Measurements from ENCODE around the gene JCAD. TPM values are rescaled to one million over a fixed set of nuclear protein-coding genes. Genes with fewer than 3 reads are reported as not detected.

The JCAD gene
- total RNA-seq, 1 experiment from 2014 or later, result 20.9 TPM

DNA sequence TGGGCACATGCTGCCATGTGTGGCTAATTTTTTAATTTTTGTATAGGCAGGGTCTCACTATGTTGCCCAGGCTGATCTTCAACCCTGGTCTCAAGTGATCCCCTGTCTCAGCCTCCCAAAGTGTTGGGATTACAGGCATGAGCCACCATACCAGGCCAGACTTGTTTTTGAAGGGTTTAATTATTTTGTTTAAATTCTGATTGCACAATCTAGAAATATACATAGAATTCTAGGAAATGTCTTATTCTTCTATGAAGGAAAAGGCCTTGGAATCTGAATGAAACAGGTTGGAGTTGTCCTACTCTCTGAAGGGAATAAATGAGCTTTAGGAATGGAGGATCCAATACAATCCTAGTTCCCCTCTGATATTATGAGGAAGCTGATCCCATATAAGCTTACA is 15.5 kb upstream of the JCAD start:
- in situ Hi-C loops (cut with HindIII; ENCODE audit: low pct_unique_long_range_greater_than_20kb, low sequenced_read_pairs), result no loop called here
- no peak for DNase-seq (ENCODE audit: low read depth)

DNA sequence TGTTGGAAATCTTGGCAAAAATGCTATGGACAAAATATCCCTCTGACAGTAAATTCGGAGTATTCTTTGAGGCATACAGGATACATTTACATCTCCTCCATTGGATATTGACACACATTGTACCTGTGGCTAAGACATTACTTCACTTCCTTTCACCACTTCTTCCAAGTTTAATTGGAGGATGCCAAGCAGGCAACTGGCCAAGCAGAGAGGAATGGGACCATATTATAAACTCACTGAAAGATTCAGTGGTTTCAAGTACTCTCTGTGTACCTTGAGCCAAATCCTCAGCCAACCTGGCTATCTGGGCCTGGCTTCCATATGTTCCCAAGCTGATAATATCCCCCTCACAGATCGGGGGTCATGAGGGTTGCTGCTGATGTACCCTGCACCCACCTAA is 14.7 kb upstream of the JCAD start:
- DNase-seq (ENCODE audit: low read depth), result no peak
- in situ Hi-C loops (cut with HindIII; ENCODE audit: low pct_unique_long_range_greater_than_20kb, low sequenced_read_pairs), result no loop called here

DNA sequence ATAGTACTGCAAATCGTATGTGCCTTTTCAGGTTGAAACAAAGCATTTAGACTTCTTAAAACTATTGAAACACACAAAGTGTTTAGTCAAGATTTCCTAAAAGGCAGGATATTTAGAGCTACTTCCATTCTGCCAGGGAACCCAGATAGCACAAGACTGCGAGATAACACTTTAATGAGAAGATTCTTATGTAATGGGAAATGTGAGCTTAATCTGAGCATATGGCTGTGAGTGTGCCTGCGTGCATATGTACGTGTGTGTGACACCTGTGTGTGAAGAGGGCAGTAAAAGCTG is 14.3 kb upstream of the JCAD start:
- DNase-seq (ENCODE audit: low read depth), result no peak
- in situ Hi-C loops (cut with HindIII; ENCODE audit: low pct_unique_long_range_greater_than_20kb, low sequenced_read_pairs), result no loop called here

DNA sequence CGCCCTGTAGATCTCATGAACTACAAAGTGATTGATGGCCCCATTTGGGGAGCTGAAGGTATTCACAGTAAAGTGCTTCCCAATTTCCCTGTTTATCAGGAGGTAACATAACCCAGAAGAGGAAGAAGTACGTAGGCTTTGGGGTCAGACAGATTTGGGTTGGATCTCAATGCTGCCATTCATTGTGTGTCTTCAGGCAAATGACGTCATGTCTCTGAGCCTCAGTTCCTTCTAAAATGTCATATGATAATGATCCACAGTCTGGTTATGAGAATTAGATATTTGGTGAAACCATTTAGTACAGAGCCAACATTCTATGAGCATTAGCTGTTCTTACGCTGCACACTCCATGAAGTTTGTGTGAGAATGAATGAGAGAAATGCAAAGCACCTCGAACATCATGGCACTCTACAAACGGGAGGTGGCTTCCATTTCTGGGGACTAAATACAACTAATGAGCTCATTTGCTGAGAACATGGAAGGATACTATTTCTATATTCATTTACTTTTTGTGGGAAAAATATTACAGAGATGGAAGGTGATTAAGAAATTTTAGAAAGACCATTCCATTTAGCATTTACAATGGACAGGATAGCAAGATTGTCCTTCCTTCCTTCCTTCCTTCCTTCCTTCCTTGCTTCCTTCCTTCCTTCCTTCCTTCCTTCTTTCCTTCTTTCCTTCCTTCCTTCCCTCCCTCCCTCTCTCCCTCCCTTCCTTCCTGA is 13.8 kb upstream of the JCAD start:
- in situ Hi-C loops (cut with HindIII; ENCODE audit: low pct_unique_long_range_greater_than_20kb, low sequenced_read_pairs), result no loop called here
- no peak for DNase-seq (ENCODE audit: low read depth)

DNA sequence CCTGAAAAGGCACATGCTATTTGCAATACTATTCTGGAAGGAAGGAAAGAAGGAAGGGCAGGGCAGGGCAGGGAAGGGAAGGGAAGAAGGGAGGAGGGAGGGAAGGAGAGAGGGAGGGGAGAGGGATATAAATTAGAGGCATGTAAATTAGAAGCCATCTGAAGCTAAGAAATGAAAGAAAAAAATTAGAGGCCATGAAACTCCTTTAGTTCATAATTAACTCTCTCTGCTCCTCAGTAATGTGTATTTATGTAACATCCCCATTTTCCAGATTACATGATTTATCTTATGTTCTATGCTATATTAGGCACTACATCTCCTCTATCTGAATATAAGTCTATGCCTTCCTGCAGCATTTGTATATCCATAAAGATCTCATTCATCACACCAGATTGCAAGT is 12.7 kb upstream of the JCAD start:
- DNase-seq (ENCODE audit: low read depth), result no peak
- in situ Hi-C loops (cut with HindIII; ENCODE audit: low pct_unique_long_range_greater_than_20kb, low sequenced_read_pairs), result no loop called here

DNA sequence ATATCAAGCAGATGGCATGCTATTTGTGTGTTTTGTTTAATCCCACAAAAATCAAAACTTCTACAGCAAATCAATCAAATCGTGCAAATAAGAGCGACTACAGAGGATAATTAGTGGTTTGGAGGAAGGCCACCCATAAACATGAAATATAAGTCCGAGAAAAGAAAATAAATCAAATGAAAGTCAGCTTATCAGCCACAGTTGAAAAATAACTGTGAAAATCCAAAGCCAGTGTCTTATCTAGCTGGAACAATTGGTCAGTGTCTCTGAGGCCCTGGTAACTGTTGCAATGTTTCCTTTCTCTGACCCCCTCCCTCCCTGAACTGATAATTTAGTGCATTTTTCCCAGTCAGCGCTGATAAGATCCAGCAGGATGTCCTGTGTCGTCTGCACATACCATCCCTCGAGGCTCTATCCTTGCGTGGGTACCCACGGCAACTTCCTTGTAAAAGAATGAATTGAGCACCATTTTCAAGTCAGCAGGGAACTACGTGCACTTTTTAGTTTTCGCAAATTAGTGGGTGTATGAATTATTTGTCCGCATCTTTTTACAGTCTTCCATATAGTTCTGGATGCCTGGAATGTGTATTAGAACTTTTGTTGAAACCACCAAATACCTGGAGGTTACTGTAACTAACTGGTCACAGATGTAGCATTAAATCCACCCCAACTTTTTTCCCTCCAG is 10.8 kb upstream of the JCAD start:
- in situ Hi-C loops (cut with HindIII; ENCODE audit: low pct_unique_long_range_greater_than_20kb, low sequenced_read_pairs), result no loop called here
- no peak for DNase-seq (ENCODE audit: low read depth)

DNA sequence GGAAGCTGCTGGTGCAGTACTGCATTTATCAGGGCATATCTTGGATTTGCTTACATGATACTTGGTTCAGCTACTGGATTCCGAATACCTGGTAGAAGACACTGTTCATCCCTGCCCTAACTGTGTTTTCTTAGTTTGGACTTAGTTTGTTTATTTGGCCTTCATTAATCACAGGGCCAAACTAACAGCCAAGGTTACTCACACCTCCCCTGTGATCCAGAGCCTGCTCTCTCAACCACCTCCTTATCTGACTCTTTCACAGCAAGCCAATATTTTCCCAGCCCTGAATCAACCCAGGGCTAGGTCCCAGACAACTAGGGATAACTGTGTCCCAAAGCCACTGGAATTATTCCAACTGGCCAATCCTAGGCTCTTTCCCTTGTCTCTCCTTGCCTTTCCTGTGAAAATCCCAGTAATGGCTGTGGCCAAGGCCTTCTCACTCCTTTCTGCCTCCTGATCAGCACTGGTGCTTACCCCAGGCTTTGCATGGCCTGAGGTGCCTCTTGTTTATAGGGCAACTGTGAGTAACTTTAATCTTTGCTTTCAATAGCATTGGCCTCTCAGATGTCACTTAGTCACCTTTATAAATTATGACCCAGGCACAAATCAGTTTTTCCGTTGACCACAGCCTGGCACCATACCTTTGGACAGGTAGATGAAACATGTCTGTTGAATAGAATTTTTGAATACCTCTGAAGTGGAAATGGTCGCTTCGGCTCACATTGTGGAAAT is 9.3 kb upstream of the JCAD start:
- in situ Hi-C loops (cut with HindIII; ENCODE audit: low pct_unique_long_range_greater_than_20kb, low sequenced_read_pairs), result no loop called here
- peak; percentile 84 for DNase-seq (ENCODE audit: low read depth)

DNA sequence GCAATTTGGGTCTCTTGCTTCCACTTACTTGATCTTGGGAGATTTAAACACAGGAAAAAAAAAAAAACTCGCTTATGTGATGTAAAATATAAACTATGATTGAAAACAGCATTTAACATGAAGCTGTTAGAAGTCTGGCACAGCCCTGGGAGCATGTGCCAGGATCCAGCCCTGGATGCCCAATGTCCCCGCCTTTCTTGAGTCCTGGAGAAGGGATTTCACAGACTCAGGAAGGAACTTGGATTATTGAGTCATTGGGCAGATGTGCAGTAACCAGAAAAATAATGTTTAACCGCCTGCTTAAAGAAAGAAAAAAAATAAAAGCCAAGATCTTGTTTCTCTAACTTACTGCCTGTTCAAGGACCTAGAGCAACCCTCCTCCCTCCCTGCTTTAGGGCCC is 3.7 kb upstream of the JCAD start:
- in situ Hi-C loops (cut with HindIII; ENCODE audit: low pct_unique_long_range_greater_than_20kb, low sequenced_read_pairs), result no loop called here
- DNase-seq (ENCODE audit: low read depth), result peak; percentile 92

DNA sequence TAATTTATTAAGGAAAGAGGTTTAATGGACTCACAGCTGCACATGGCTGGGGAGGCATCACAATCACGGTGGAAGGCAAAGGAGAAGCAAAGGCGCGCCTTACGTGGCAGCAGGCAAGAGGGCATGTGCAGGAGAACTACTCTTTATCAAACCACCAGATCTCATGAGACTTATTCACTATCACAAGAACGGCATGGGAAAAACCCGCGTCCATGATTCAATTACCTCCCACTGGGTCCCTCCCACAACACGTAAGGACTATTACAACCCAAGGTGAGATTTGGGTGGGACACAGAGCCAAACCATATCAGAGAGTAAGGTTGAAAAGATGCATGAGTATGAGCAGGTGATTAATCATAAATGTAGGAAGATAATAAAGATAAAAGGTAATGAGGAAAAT is 3.2 kb upstream of the JCAD start:
- DNase-seq (ENCODE audit: low read depth), result peak; percentile 88
- in situ Hi-C loops (cut with HindIII; ENCODE audit: low pct_unique_long_range_greater_than_20kb, low sequenced_read_pairs), result no loop called here

DNA sequence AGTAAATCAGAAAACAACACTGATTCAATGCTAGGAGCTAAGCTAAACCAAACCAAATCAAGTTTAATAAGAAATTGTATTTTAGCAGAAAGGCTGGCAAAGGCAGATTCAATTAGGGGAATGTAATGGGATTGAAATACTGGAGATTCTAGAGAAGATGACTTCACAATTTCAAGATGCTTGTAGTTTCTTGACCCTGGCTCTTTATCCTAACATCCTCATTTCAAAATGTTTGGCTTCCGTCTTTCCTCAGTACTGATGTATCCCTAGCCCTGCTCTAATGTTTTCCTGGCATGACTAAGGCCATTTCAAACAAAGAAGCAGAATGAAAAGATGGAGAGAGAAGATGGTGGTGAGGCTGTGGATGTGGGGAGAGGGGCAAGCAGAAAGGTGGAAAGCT is 2.7 kb upstream of the JCAD start:
- no peak for DNase-seq (ENCODE audit: low read depth)
- in situ Hi-C loops (cut with HindIII; ENCODE audit: low pct_unique_long_range_greater_than_20kb, low sequenced_read_pairs), result no loop called here

DNA sequence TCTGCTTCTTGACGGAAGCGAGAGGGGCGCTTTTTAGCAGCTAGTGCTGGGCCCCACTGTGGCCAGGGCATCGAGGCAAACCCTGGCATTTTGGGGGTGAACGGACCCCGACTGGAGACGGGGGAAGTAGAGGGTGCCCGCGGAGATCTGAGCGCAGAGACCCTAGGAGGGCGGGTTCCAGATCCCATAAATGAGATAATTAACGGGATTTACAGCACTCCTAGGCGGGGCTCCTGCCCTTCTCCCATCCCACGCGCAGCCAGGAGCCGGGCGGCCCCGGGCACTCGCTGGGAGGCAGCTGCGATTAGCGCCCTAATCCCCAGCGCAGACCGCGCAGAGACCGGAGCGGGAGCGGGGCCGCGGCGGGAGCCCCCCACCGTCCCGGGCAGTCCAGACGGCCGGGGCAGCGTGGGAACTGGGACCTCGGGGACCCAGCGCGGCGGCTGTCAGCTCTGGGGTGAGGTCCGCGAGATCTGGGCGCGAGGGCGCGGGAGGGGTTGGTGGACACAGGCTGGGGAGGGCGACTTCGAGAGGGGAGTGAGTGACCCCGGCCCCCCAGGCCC is 735 bp downstream of the JCAD start:
- peak; percentile 40 for DNase-seq (ENCODE audit: low read depth)
- in situ Hi-C loops (cut with HindIII; ENCODE audit: low pct_unique_long_range_greater_than_20kb, low sequenced_read_pairs), result no loop called here

DNA sequence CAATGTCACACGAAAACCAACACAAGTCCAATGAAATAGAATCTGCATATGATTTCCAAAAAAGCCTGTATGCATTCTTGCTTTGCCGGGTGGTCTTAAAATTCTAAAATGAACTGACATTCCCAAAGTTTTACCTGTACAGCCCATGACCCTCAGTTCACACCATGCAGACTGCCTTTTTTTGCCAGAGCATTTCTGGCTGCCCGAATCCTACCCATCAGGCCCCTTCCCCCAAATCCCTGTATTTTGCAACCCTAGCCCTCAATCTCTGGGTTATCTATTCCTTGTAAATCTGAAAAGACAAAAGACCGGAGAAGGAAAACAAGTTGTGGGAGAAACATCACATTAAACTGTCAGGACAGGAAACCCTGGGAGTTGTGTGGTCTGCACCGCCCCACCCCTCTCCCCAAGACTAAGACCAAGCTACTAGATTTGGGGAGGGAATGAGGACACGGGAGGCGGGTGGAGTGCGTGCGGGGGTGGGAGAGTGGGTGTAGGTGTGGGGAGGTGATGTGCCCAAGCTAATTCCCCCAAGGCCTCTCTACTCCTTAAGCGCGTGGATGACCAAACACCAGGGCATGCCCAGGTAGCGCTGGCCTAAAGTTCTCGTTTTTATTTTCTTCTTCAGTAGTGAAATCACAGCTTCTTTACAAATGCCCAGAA is 1.4 kb downstream of the JCAD start:
- in situ Hi-C loops (cut with HindIII; ENCODE audit: low pct_unique_long_range_greater_than_20kb, low sequenced_read_pairs), result no loop called here
- DNase-seq (ENCODE audit: low read depth), result no peak

DNA sequence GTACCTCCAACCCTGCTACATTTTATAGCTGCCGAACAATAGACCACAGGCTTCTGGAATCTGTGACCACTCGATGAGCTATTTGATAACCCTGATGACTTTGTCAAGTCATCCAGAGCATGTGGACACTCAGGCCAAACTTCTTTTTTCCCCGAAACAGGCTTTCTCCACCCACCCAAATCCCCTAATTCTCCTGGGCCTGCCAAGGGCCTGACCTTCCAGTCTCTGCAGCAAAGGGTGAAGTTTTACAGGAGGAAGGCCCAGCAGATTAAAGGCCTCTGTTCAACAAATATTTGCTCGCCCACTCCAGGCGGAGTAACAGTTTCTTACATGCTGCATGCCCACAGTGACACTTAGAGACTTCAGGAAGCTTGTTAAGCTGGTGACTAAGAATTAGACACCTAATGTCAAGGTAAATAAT is 2.0 kb downstream of the JCAD start:
- DNase-seq (ENCODE audit: low read depth), result peak; percentile 79
- in situ Hi-C loops (cut with HindIII; ENCODE audit: low pct_unique_long_range_greater_than_20kb, low sequenced_read_pairs), result no loop called here

DNA sequence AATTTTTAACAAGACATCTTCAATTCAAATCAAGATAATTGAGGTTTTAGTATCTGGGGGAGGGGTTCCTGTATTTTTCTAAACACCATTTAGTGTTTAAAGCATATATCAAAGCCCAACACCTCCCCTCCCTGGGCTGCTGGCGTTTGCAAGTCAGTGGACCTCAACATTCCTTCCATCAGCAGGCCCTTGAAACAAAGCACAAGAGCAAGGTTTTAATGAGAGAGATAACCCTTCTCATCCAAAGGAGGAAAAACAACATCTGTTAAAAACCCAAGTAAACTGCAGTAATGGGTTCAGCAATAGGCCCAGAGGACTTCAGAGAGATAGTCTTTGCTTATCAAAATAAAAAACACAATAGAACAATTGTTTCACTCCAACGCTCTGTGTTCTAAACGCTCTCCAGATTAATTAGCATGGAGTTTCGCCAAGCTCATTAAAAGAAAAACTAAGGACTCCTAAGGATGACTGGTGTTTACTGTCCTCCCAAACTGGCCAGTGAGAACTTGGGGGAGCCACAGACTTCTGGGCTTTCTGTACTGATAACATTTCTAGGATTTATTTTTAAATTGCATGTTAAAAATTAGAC is 2.5 kb downstream of the JCAD start:
- peak; percentile 59 for DNase-seq (ENCODE audit: low read depth)
- in situ Hi-C loops (cut with HindIII; ENCODE audit: low pct_unique_long_range_greater_than_20kb, low sequenced_read_pairs), result no loop called here

DNA sequence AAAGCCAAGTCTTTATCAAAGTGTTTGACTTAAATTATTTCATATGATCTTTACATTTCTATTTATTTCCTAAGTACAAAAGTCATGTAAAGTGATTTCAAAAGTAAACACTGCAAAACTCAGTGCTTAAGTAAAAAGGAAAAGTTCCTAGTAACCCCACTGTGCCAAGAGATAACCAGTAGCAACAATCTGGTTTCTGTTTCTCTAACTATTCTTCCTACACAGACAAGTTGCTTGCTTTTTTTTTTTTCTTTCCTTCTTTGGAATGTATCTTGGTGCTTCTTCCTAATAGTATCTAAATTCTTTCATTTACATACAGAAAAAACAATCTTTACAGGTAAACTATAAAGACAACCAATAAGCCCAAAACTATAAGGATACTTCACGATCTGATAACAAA is 3.1 kb downstream of the JCAD start:
- DNase-seq (ENCODE audit: low read depth), result no peak
- in situ Hi-C loops (cut with HindIII; ENCODE audit: low pct_unique_long_range_greater_than_20kb, low sequenced_read_pairs), result no loop called here

DNA sequence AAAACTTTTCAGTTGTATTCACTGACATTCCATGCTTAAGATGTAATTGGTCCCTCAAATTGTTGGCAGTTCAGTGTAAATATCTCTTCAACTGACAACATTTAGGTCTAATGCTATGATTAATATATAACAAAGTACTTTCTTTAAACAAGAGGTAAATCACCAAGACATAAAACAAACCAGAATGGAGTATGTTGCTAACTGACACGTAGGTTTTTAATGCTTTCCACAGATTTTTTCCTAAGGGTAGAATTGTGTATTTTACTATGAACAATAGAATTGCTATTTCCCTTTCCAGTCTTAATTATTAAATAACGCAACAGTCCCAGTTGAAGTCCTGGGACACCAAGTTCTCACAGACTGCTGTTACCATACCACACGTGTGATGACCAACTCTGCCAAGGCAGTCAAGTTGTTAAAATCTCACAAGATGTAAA is 4.1 kb downstream of the JCAD start:
- in situ Hi-C loops (cut with HindIII; ENCODE audit: low pct_unique_long_range_greater_than_20kb, low sequenced_read_pairs), result no loop called here
- peak; percentile 57 for DNase-seq (ENCODE audit: low read depth)

DNA sequence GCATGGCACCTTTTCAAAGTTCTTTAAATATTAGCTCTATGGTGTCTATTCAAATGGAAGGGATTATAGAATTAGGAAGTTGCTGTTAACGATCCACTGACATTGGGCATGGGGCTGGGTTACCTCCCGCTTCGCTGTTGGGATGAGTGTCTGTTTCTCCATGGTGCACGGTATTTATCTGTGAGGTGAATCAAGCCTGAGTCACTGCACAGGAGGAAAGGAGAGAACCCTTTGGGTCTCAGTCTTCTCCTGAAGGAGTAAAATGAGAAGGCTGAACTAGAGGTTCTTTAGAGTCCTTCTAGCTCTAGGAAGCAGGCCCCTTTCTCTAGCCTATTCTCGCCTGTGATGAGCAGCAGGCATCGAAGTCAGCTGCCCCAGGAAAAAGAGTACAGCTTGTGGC is 7.3 kb downstream of the JCAD start:
- in situ Hi-C loops (cut with HindIII; ENCODE audit: low pct_unique_long_range_greater_than_20kb, low sequenced_read_pairs), result no loop called here
- peak; percentile 53 for DNase-seq (ENCODE audit: low read depth)

DNA sequence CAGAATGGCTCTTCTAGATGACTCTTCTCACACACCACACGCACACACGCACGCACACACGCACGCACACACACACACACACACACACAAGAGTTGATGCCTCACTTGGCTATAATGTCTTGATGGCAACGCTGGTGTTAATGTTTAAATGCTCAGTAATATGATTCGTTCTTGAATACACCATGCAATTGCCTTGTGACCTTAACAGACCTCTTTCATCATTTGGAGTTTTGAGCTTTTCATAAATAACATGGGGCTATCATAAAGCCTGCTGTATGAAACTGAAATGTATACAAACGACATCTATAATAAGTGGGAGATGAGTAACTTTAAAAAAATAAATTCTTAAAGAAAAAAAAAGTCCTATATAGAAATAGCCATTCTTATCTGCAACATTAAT is 8.2 kb downstream of the JCAD start:
- DNase-seq (ENCODE audit: low read depth), result peak; percentile 35
- in situ Hi-C loops (cut with HindIII; ENCODE audit: low pct_unique_long_range_greater_than_20kb, low sequenced_read_pairs), result no loop called here

Measured in Caki2 (cell line).